K562 (cell line): ENCODE data around the gene GCNT1. TPM values are rescaled to one million over a fixed set of nuclear protein-coding genes. Genes with fewer than 3 reads are reported as not detected.

ENCODE experiments used
- ATAC-seq: fragments of 200-7000 bp; cut with Tn5 transposase; 3 replicates; pipeline ENCODE4 v1.9.1; 2020; ENCODE audit warnings: moderate library complexity
- BruUV-seq: library from RNA; stranded (reverse); fragments of 400-500 nt; replicated peaks from 2 replicates; lab custom pipeline; 2021; lab: Mats Ljungman, UMichigan
- CTCF ChIA-PET: fragments of 300-600 bp; formaldehyde crosslinking; extraction: SDS; loops from one replicate; lab custom pipeline; 2021; ENCODE audit warnings: low intra/inter-chr PET ratio; lab: Yijun Ruan, JAX
- POLR2A ChIA-PET: fragments of 300-600, 350-650 bp; sonication (Branson Sonifier 250); formaldehyde crosslinking; extraction: SDS; loops from one replicate; lab custom pipeline; 2021; ENCODE audit warnings: antibody characterized with exemption, inconsistent platforms; lab: Yijun Ruan, JAX
- DNase-seq, 4 experiments: peaks; one replicate each; pipeline versions ENCODE4 v3.0.0 to v3.0.0-alpha.2; 2011 to 2018; ENCODE audit warnings: low spot score in 3 of 4, mixed read lengths in 3 of 4; ENCODE audit errors: extremely low read depth in 1 of 4
- FAIRE-seq: peaks from 2 replicates; lab custom pipeline; 2011; peaks lifted over from hg19 to GRCh38; lab: Jason Lieb, UNC
- H2AFZ ChIP-seq: 2 replicates; pipeline ENCODE4 v1.6.0; 2011; ENCODE audit warnings: low read depth, low read length, control low read depth, inconsistent platforms
- H3K27ac ChIP-seq: fragments of 200-600 bp; 3 replicates; pipeline ENCODE4 v1.8.0; 2011; ENCODE audit warnings: low read depth, mild to moderate bottlenecking, control low read depth, inconsistent platforms, low read length, moderate library complexity, mixed read lengths; ENCODE audit errors: extremely low read depth
- H3K27me3 ChIP-seq, 2 experiments: fragments of 300-600 bp in 1 of 2; 2 replicates in 1 of 2; 3 replicates in 1 of 2; pipeline versions ENCODE4 v1.6.0 to v1.8.0; 2011; ENCODE audit warnings: inconsistent platforms in 2 of 2, low read length in 2 of 2, mild to moderate bottlenecking in 1 of 2, mixed read lengths in 1 of 2, moderate library complexity in 1 of 2; ENCODE audit not compliant: control insufficient read depth in 2 of 2, insufficient read depth in 2 of 2
- H3K36me3 ChIP-seq: fragments of 300-600 bp; 3 replicates; pipeline ENCODE4 v1.8.0; 2011; ENCODE audit warnings: mild to moderate bottlenecking, low read length, inconsistent platforms; ENCODE audit not compliant: control insufficient read depth, insufficient read depth
- H3K4me1 ChIP-seq, 2 experiments: fragments of 200-600 bp in 1 of 2; replicated peaks in 1 of 2; 2 replicates in 1 of 2; 3 replicates in 1 of 2; pipeline versions ENCODE4 v1.5.1 to v1.8.0; 2011; ENCODE audit warnings: inconsistent platforms in 2 of 2, low read length in 2 of 2, mild to moderate bottlenecking in 1 of 2, mixed read lengths in 1 of 2, moderate library complexity in 1 of 2; ENCODE audit not compliant: control insufficient read depth in 2 of 2, insufficient read depth in 2 of 2
- H3K4me2 ChIP-seq: 2 replicates; pipeline ENCODE4 v1.6.1; 2011; ENCODE audit warnings: low read length, control low read depth, inconsistent platforms, mixed read lengths; ENCODE audit not compliant: insufficient read depth
- H3K4me3 ChIP-seq: fragments of 200-600 bp; sonication (generic), shearing (Covaris generic); 2 replicates; pipeline ENCODE4 v1.5.1; 2016; ENCODE audit warnings: control low read depth, inconsistent platforms
- H3K79me2 ChIP-seq: fragments of 200-600 bp; 3 replicates; pipeline ENCODE4 v1.8.0; 2011; ENCODE audit warnings: low read length, inconsistent platforms; ENCODE audit not compliant: control insufficient read depth, insufficient read depth
- H3K9ac ChIP-seq, 2 experiments: 2 replicates each; pipeline versions ENCODE4 v1.6.0 to v1.6.1; 2011; ENCODE audit warnings: low read depth in 2 of 2, low read length in 2 of 2, control low read depth in 1 of 2, inconsistent platforms in 1 of 2, mild to moderate bottlenecking in 1 of 2, mixed read lengths in 1 of 2; ENCODE audit not compliant: insufficient read depth in 1 of 2
- H3K9me1 ChIP-seq: one replicate; pipeline ENCODE4 v1.6.0; 2011; ENCODE audit warnings: inconsistent platforms, mild to moderate bottlenecking, low read length, moderate library complexity; ENCODE audit not compliant: control insufficient read depth, insufficient read depth
- H3K9me3 ChIP-seq: replicated peaks from 2 replicates; pipeline ENCODE4 v1.5.1; 2011; ENCODE audit warnings: low read depth, low read length, inconsistent platforms; ENCODE audit not compliant: control insufficient read depth, insufficient read depth
- H4K20me1 ChIP-seq: replicated peaks from 2 replicates; pipeline ENCODE4 v1.6.1; 2011; ENCODE audit warnings: low read length, inconsistent platforms, mixed read lengths; ENCODE audit not compliant: control insufficient read depth, insufficient read depth
- BCOR ChIP-seq: fragments of 450-650 bp; IDR thresholded peaks from 2 replicates; pipeline ENCODE4 v1.6.1; 2016
- PHF8 ChIP-seq: fragments of 200-600 bp; sonication (generic); IDR thresholded peaks from 2 replicates; pipeline ENCODE4 v1.6.1; 2012; ENCODE audit warnings: mixed run types, mild to moderate bottlenecking, inconsistent platforms, low read length, moderate library complexity, borderline replicate concordance
- POLR3G ChIP-seq: IDR thresholded peaks from 2 replicates; pipeline ENCODE4 v1.6.1; 2011; ENCODE audit not compliant: insufficient read length, insufficient replicate concordance; ENCODE audit errors: extremely low read depth
- PTTG1 ChIP-seq: fragments of 450-650 bp; IDR thresholded peaks from 2 replicates; pipeline ENCODE4 v1.6.1; 2016; ENCODE audit warnings: low read depth, mild to moderate bottlenecking, missing genetic modification characterization, missing compliant biosample characterization
- RBM34 ChIP-seq: fragments of 200-400 bp; formaldehyde crosslinking; IDR thresholded peaks from 2 replicates; pipeline ENCODE4 v1.6.1; 2018; ENCODE audit warnings: low read length, borderline replicate concordance; ENCODE audit not compliant: insufficient read depth
- RHOXF2B ChIP-seq: fragments of 250-450 bp; sonication (Bioruptor Pico); conservative IDR thresholded peaks from 2 replicates; pipeline ENCODE4 v1.5.1; 2021
- SIRT6 ChIP-seq: IDR thresholded peaks from one replicate; pipeline ENCODE4 v1.6.1; 2012; ENCODE audit warnings: low read depth, mild to moderate bottlenecking, control low read depth, inconsistent platforms, low read length, moderate library complexity
- XRCC5 ChIP-seq: fragments of 200-400 bp; formaldehyde crosslinking; IDR thresholded peaks from 2 replicates; pipeline ENCODE4 v1.6.1; 2017; ENCODE audit warnings: low read depth, mild to moderate bottlenecking, low read length
- ZNF224 ChIP-seq: sonication (generic); formaldehyde crosslinking; IDR thresholded peaks from 2 replicates; pipeline ENCODE4 v1.8.0; 2022; ENCODE audit warnings: mild to moderate bottlenecking, missing genetic modification reagents
- ZNF77 ChIP-seq: fragments of 250-450 bp; sonication (Bioruptor Pico); IDR thresholded peaks from 2 replicates; pipeline ENCODE4 v1.5.0; 2020
- WGBS: fragments of 100-300 bp; shearing (Covaris generic); methylation state at CpG from one replicate; pipeline ENCODE4 v1.1.6; 2016; ENCODE audit warnings: low coverage, mixed read lengths; ENCODE audit not compliant: insufficient coverage; ENCODE audit errors: missing lambda C conversion rate; 5-methylcytosine and 5-hydroxymethylcytosine counted together
- in situ Hi-C: fragments of 300-500 bp; cut with MboI; formaldehyde crosslinking; loops from 4 replicates; pipeline ENCODE4 v1.15.0; 2018; ENCODE audit warnings: inconsistent platforms, mixed read lengths
- intact Hi-C: fragments of 100-400 bp; cut with micrococcal nuclease; formaldehyde crosslinking; loops from 2 replicates; pipeline ENCODE4 v1.14.2; 2022
- polyA plus RNA-seq, 8 experiments: library from polyadenylated mRNA; depleted of rRNA in 4 of 8; stranded (reverse) in 5 of 8; unstranded in 3 of 8; fragments of >200 nt; fragmentation: Nextera tagmentation in 2 of 8; fragmentation: Illumina TruSeq in 1 of 8; extraction: Ambion mirVana in 2 of 8; extraction: Trizol in 1 of 8; gene quantifications; 2 replicates each; pipeline versions ENCODE4 v1.2.1 to v1.2.3, GENCODE V29; 2011 to 2014; ENCODE audit warnings: inconsistent platforms in 1 of 8, missing spikeins in 1 of 8
- total RNA-seq, 7 experiments: library from RNA; depleted of rRNA in 6 of 7; stranded (reverse); fragments of >200 nt in 6 of 7; fragmentation: Illumina TruSeq in 2 of 7; extraction: Trizol in 2 of 7; gene quantifications; 2 replicates each; pipeline versions ENCODE4 v1.2.1 to v1.2.3, GENCODE V29; 2011 to 2021; ENCODE audit warnings: low replicate concordance in 1 of 7
- TF ChIP-seq, protein P1 (sequence below), 3 experiments: fragments of 200-800 bp in 1 of 3; sonication (Bioruptor generic) in 1 of 3; sonication (generic) in 1 of 3; formaldehyde crosslinking in 1 of 3; IDR thresholded peaks; 2 replicates each; pipeline versions ENCODE4 v1.6.1 to v1.8.0; 2016 to 2022; ENCODE audit warnings: mild to moderate bottlenecking in 2 of 3, missing compliant biosample characterization in 2 of 3, missing genetic modification characterization in 2 of 3, missing genetic modification reagents in 1 of 3

The GCNT1 gene
- total and polyA plus RNA-seq, 9 of the 15 experiments (the other 6 are each of a cell fraction or from before 2014, with no cell fraction given): 0.01 to 0.71 (median 0.10) TPM

DNA sequence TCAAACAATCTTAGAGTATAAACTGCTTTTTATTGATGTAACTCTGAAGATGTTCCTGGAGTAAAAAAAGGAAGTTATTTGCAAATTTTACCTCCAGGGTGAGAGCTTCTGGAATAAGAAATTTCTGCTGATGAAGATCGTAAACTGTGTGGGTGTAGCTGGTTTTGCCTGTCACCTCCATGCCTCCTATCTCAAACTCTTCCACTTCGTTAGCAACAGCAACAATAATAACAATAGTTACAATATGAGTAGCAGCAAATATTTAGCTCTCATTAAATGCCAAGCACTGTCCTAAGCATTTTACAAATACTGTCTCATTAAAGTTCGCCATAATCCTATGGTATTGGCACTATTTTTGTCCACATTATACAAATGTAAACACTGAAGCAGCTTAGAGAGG is 57.9 kb downstream of the GCNT1 start:
- no peaks in the 10 kb centered on the region for H3K79me2 ChIP-seq
- no peak for FAIRE-seq
- H3K4me2 ChIP-seq: no peak overlapping the region
- no peaks in the 10 kb centered on the region for H4K20me1 ChIP-seq
- in situ Hi-C loops (no loop called here), intact Hi-C loops (no loop called here)
- H3K27ac ChIP-seq: no peak overlapping the region
- no TSS peak for BruUV-seq
- no peaks in the 10 kb centered on the region for H3K9me1 ChIP-seq
- no peaks in the 10 kb centered on the region; a peak in 1 of 5 replicates for H3K4me1 ChIP-seq
- H3K36me3 ChIP-seq: no peaks in the 10 kb centered on the region
- no peak overlapping the region for H2AFZ ChIP-seq
- 0% methylated on average over 3 of the region's 3 CpGs for WGBS
- H3K4me3 ChIP-seq: no peak overlapping the region
- TF ChIP-seq SIRT6 (no peak), ZNF224 (no peak), BCOR (no peak), PTTG1 (tag) (no peak), PHF8 (no peak), ZNF77 (no peak), RBM34 (no peak), RHOXF2B (CRISPR knock-in tag) (no peak), XRCC5 (no peak), POLR3G (no peak)
- TF ChIP-seq, protein P1, sequence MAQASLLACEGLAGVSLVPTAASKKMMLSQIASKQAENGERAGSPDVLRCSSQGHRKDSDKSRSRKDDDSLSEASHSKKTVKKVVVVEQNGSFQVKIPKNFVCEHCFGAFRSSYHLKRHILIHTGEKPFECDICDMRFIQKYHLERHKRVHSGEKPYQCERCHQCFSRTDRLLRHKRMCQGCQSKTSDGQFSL (CRISPR knock-in tag; IDR thresholded peaks at IDR 0.05): no peak
- TF ChIP-seq, protein P1 (tag; IDR thresholded peaks at IDR 0.05): no peak
- no peak for ATAC-seq
- no peaks in the 10 kb centered on the region for H3K27me3 ChIP-seq
- ChIA-PET CTCF (no interaction called here), POLR2A (no interaction called here)
- H3K9ac ChIP-seq: no peak overlapping the region
- no peaks in the 10 kb centered on the region for H3K9me3 ChIP-seq
- DNase-seq: no peak
